KOPT-K1 (cell line): ENCODE measurements around the gene RCVRN.

ENCODE experiments used
- H3K27ac ChIP-seq: fragments of 200-600 bp; sonication (generic); 2 replicates; pipeline ENCODE4 v1.5.1; 2016; ENCODE audit warnings: antibody characterized with exemption, mild to moderate bottlenecking, low read depth, low read length; ENCODE audit not compliant: poor library complexity, severe bottlenecking
- H3K36me3 ChIP-seq: fragments of 200-600 bp; sonication (generic); 2 replicates; pipeline ENCODE4 v1.5.1; 2017; ENCODE audit warnings: antibody characterized with exemption, mild to moderate bottlenecking, low read length, moderate library complexity; ENCODE audit not compliant: insufficient read depth
- H3K9me3 ChIP-seq: fragments of 200-600 bp; sonication (generic); 2 replicates; pipeline ENCODE4 v1.5.1; 2017; ENCODE audit warnings: antibody characterized with exemption, low read length, mild to moderate bottlenecking; ENCODE audit not compliant: insufficient read depth, poor library complexity, severe bottlenecking

The RCVRN gene

DNA sequence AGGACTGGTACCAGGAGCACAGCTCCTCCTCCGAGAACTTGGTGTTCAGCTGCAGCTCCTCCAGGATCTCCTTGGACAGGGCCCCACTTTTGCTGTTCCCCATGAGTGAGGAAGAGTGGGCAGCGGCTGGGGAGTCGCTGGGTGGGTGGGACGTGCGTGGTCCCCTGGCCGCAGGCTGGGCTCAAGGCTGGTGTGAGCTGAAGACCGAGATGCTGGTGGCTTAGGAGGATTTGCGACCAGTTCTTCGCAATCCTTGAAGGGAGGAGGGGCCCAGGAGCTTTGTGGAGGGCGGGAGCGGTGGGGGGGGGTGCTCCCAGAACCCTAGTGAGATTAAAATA lies at the start of gene RCVRN:
Gene RCVRN (minus strand): TSS at position 194 of the 338 bp plus-strand sequence. CDS start 91 bp downstream, at position 103.
- Histone ChIP-seq H3K36me3 (no peaks in the 10 kb centered on the region), H3K27ac (no peak within 1 kb of the TSS), H3K9me3 (no peaks in the 10 kb centered on the region)

DNA sequence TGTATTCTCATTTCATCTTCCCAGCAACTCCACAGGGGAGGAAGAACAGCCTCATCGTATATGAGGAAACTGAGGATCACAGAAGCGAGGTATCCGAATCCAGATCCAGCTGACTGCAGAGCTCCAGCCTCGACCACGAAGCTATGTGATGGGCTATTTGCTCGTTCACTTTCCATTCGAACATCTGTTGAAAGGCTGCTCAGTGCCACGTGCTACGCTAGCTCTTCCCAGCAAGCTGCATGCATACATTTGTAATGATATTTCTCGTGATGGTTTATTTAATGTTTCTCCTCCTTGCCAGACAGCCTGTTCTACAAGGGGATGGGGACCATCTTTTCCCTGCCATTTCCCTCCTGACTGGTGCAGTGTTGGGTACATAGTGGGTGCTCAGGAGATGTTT lies 48.4 kb upstream of the RCVRN start:
- Histone ChIP-seq H3K9me3 (no peaks in the 10 kb centered on the region), H3K36me3 (peaks cover 3% of the 10 kb centered on the region; the same call in 1 of the 2 replicates), H3K27ac (no peak overlapping the region)

DNA sequence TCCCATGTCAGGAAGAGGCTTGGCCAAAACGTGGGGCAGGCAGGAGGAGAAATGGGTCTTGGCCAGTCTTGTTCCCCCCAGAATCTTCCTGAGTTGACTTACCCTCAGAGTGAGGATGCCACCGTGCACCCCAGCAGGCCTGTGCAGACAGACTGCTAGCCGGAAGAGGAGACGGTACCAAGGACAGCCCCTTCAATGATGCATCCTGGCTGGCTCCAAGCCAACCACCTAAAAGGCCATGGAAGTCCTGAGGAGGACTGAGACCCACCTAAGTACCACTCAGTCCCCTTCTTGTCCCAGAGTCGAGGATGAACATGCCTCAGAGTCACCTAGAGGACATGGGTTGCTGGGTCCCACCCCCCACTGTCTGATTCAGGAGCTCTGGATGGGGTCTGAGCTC lies 46.7 kb upstream of the RCVRN start:
- Histone ChIP-seq H3K36me3 (peaks cover 2% of the 10 kb centered on the region), H3K27ac (no peak overlapping the region), H3K9me3 (no peaks in the 10 kb centered on the region)

DNA sequence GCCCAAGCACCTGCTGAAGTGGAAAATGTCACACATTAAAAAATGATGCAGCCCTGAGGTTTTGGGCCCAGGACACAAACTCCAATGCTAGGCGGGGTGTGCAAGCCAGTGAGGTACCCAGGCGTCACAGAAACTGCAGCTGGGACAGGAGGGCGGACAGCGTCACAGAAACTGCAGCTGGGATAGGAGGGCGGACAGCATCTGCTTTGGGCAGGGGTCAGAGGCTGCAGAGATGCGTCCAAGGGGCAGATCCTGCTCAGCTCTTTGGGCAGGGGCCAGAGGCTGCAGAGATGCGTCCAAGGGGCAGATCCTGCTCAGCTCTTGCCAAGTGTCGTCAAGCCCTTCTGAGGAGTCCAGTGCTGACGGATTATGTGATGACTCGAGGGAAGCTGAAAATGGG lies 43.9 kb upstream of the RCVRN start:
- Histone ChIP-seq H3K9me3 (no peaks in the 10 kb centered on the region), H3K36me3 (peaks cover 28% of the 10 kb centered on the region), H3K27ac (no peak overlapping the region)

DNA sequence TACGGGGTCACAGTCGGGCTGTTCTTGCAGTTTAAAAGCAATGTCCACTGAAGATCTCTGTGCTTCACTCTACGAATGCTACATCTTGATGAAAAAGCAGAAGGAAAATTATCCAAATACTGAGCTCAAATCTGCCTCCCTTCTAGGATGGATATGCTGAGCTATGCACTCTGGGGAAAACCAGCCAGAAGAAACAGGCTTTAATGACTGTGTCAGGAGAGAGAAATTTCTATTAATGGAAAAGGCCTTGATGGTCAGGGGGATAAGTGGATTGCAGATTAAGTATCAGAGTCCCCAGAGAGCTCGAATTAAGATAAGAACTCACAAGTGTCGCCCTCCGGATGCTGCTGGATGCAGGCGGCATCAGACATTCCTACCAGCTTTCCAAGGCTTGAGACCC lies 39.6 kb upstream of the RCVRN start:
- Histone ChIP-seq H3K36me3 (peaks cover 64% of the 10 kb centered on the region), H3K9me3 (no peaks in the 10 kb centered on the region), H3K27ac (no peak overlapping the region)

DNA sequence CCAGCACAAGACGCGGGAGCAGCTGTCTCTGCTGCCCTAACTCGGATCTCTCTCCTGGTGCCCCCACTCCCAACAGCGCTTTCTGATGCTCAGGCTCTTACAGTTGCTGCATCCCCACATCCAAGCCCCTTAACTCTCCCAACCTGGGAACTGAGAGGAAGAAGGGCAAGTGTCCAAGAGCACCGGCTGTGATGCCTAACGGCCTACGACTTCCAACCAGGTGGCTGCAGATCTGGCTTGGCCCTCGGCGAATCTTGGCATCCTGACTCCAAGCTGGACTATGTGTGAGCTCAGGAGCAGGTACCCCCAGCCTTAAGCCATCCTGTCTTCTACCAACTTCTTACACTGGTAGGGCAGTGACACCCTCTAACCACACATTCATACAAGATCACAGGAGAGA lies 38.3 kb upstream of the RCVRN start:
- Histone ChIP-seq H3K27ac (no peak overlapping the region), H3K36me3 (peaks cover 78% of the 10 kb centered on the region), H3K9me3 (peaks cover 7% of the 10 kb centered on the region)

DNA sequence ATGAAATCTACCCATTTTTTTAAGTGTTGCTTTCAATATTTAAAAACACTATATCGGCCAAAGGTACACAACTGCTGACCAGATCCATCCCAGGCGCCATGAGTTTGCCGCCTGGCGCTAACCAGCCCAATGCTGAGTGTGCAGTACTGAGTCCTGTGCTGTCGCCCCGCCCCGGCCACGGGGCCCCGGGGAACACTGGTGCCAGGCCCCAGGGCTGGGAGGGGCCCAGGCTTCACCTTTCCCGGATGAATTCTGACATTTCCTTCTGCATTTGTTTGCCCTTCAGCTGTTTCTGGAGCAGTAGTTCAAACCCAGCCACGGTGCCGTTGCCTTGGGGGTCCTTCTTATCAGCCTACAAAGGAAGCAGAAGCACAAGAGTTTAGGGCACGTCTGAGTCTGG lies 37.8 kb upstream of the RCVRN start:
- Histone ChIP-seq H3K36me3 (peaks cover 83% of the 10 kb centered on the region), H3K9me3 (peaks cover 7% of the 10 kb centered on the region), H3K27ac (no peak overlapping the region)

DNA sequence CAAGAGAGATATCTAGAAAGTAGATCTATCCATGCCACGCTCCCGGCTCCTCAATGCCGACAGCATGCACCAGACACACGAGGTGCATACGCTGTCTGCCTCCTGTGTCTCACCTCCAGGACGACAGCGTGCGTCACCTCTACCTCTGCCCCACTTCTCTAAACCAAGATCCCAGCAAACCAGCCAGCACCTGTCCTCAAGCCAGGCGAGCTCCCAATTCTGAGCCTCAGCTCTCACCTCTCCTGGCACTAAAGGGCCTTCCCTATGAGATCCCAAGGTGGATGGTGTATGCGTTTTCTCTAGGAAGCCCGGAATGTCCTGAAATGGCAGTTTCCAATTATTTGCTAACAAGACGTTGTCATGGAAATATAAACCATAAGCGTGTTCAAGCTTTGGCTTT lies 36.2 kb upstream of the RCVRN start:
- peaks cover 7% of the 10 kb centered on the region for H3K9me3 ChIP-seq
- peaks cover 89% of the 10 kb centered on the region for H3K36me3 ChIP-seq

DNA sequence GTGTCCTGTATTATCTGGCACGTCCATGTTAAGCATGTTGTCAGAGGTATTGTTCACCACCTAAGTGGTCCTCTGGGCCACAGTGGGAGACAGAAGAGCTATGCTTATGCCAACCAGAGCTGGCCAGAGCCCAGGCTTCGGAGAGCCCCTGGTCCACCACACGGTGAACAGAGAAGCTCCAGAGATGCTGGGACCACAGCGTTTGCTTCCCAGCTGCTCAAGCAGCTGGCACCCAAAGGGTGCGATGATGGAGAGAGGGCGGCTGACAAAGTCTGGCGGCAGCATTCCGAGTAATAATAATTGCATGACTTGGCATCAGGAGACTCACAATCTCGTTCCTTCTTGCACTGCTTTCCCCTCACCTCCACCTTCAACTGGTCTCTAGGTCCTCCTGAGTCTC lies 35.8 kb upstream of the RCVRN start:
- H3K27ac ChIP-seq = no peak overlapping the region
- peaks cover 84% of the 10 kb centered on the region for H3K36me3 ChIP-seq

More for the DNA sequence above, 36.2 kb upstream of the RCVRN start:
- no peak overlapping the region for H3K27ac ChIP-seq

DNA sequence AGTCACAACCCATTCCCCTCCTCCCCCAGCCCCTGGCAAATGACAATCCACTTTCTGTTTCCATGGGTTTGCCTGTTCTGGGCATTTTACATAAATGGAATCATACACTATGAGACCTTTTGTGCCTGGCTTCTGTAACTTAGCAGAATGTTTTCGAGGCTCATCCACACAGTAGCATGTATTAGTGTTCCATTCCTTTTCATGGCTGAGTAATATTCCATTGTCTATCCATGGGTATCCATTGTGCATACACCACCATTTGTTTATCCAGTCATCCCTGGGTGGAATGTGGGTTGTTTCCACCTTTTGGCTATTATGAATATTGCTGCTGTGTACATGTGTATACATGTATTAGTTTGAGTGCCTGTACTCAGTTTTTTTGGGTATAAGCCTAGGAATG lies 33.7 kb upstream of the RCVRN start:
- peaks cover 77% of the 10 kb centered on the region for H3K36me3 ChIP-seq
- H3K27ac ChIP-seq = no peak overlapping the region
- peaks cover 7% of the 10 kb centered on the region for H3K9me3 ChIP-seq

More for the DNA sequence above, 35.8 kb upstream of the RCVRN start:
- H3K9me3 ChIP-seq = peaks cover 7% of the 10 kb centered on the region

DNA sequence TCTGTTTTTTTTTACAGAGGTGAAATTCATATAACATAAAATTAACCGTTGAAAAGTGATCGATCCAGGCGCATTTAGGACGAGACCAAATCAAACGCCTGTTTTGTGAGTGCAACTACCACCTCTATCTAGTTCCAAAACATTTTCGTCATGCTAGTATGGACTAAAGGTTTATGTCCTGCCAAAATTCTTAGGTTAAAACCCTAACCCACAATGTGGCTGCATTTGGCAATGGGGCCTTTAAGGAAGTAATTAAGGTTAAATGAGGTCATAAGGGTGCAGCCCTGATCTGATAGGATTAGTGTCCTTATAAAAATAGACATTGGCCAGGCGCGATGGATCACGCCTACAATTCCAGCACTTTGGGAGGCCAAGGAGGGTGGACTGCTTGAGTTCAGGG lies 32.8 kb upstream of the RCVRN start:
- H3K36me3 ChIP-seq = peaks cover 71% of the 10 kb centered on the region
- H3K27ac ChIP-seq = no peak overlapping the region
- peaks cover 7% of the 10 kb centered on the region for H3K9me3 ChIP-seq

DNA sequence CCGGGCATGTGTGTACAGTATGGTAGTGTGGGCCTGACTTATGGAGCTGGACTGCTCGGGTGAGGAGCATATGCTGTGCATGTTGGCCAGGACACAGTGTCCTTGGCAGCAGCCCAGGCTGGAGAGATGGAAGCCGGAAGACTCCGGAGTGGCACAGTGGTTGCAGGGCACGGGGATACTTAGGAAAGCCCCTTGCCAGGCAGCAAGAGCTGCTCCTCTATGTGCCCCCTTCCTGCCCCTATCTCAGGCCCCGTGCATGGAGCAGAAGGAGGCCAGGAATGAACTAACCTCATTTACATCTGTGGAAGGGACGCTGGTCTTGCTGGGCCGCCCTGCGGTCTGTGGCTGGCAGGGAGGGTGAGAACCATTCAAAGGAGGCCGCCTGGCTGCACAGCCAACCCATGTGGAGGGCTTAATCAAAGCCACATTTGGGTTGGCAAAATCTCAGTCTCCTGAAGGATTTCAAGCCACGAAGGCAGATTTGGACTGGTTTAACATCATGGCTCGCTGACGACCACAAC lies 32.2 kb upstream of the RCVRN start:
- peaks cover 71% of the 10 kb centered on the region for H3K36me3 ChIP-seq
- peaks cover 7% of the 10 kb centered on the region for H3K9me3 ChIP-seq
- H3K27ac ChIP-seq = no peak overlapping the region

DNA sequence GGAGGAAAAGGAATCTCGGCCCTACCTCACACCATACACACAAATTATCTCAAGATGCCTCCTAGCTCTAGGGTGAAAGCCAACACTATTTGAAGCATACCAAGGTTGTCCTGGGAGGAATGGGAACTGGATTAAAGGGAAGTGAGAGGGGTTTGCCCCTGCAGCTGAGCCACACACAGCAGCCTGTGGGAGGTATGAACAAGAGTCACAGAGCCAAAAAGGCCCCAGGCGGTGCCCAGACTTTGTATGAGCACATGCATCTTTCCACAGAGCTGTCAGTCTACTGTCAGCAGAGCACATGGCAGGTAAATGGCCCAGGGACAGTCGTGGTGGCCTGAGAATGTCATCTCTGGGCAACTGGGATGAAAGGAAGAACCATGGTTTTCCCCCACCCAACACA lies 31.0 kb upstream of the RCVRN start:
- Histone ChIP-seq H3K9me3 (peaks cover 7% of the 10 kb centered on the region), H3K36me3 (peaks cover 73% of the 10 kb centered on the region), H3K27ac (no peak overlapping the region)

DNA sequence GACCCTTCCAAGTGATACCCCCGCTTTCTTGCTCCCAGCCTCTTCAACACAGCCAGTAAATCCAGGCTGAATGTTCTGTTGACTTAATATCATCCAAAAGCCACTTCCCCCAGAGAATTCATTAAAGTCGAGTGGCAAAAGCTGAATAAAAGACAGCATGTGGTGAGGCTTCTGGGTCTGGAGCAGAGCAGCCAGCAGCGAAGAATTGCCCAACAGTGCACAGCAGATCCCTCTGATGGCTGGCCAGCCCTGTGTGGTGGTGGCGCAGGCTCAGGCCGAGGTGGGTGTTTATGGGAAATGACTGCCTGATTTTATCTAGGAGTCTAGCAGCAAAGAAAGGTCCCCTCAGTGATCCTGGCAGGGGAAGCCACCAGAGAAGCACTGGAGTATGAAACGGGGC lies 30.3 kb upstream of the RCVRN start:
- peaks cover 7% of the 10 kb centered on the region for H3K9me3 ChIP-seq
- peaks cover 72% of the 10 kb centered on the region for H3K36me3 ChIP-seq
- no peak overlapping the region for H3K27ac ChIP-seq

DNA sequence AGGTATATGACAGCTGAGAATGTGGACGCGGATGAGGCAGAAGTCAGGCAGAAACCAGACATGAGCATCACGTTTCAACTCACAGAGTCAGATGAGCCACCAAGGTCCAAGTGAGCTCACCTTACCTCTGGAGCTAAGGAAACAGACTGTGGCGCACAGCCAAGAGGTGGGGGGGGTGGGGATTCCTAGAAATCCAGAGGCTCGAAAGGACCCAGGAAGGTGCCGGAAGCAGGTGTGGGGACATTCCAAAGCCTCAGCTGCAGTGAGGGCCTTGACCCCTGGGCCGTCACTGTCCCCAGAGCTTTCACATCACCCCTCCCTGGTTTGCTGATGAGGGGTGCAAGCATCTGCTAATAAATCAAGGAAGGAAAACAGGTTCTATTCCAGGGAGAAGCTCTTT lies 29.3 kb upstream of the RCVRN start:
- Histone ChIP-seq H3K36me3 (peaks cover 66% of the 10 kb centered on the region), H3K27ac (no peak overlapping the region), H3K9me3 (peaks cover 7% of the 10 kb centered on the region)

DNA sequence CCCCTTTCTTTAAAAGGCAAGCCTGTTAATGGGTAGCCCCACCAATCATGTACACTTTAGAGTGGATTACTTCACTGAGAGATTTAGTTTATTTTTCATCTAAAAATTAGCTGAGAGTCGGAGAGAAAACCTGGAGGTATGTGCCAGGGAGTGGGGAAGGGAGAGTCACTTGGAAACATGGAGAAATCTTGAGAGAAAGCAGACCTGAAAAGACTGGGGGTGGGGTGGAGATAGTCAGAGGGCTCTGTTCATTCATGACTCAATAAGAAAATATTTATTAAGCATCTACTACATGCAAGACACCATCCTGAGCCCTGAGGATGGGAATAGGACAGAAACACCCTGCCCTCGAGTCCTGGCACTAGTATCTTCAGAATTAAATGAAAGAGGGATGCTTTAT lies 27.4 kb upstream of the RCVRN start:
- Histone ChIP-seq H3K36me3 (peaks cover 48% of the 10 kb centered on the region), H3K9me3 (no peaks in the 10 kb centered on the region), H3K27ac (no peak overlapping the region)
